NCI-H2029 treated with DMSO at 0.1 percent for 48 hours (cell line): Measurements from ENCODE around the gene ZNF837.
"Not testable (repeated sequence)": the region's sequence is repeated elsewhere in the genome, so short reads cannot be mapped to it uniquely, and the experiment has no call there.

Experiments used
- DNase-seq: peaks from one replicate; lab custom pipeline; 2025; lab: John Stamatoyannopoulos, UW

Gene ZNF837

DNA sequence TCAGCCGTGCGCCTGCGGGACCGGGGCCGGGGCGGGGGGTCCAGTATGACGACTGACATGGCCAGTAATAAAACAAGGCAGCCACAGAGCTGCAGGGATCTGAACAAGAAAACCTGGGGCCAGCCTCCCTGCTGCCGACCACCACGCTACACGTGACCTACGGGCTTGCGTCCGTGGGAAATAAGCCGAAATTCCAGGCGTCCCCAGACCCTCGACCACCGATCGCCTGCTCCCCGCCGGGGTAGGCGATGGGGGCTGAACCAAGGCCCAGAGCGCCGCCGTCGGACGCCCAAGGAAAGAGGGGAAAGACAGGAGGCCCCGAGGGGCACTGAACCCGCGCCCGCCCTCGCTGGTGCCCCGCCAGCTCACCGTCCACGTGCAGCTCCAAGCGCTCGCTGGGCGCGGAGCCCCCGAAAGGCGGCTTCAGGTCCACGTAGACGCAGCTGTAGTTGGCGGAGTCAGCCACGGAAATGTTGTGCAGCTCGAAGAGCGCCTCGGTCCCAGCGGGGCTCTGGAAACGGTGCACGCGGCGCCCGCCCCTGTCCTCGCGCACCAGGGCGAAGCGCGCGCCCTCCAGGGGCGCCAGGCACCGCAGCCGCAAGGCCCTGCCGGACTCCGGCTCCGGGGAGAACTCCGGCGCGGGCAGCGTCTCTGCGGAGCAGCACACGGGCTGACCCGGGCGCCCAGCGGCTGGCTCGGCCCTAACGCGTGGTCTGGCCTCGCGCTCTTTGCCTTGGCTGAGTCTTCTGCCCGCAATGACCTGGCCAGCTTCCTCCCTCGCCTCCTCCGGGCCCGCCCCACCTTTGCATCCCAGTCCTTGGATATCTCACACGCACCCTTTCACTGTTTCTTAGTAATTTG is 30.6 kb downstream of the ZNF837 start:
- DNase-seq = no peak

GRCh38 chr19:58349590-58349989 is 31.2 kb downstream of the ZNF837 start:
- DNase-seq = no peak

- not testable (repeated sequence) for DNase-seq
These were observed 32.8 kb downstream of the ZNF837 start for GRCh38 chr19:58348080-58348479.

- peak; percentile 19 for DNase-seq
These were observed 33.6 kb downstream of the ZNF837 start for GRCh38 chr19:58346961-58347929.

DNA sequence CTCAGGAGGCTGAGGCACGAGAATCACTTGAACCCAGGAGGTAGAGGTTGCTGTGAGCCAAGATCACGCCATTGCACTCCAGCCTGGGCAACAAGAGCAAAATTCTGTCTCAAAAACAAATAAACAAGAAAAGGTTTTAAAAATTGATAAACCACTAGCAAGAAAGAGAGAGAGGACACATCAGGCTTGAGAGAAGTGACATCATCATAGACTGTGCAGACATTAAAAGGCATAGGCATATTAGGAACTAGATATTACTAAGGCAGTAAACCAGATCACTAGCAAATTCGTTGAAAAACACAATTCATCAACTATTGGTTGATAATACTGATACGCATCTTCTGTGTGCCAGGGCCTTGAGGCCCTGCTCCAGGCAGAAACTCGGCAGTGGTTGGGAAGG is 35.3 kb downstream of the ZNF837 start:
- no peak for DNase-seq

- no peak for DNase-seq
These were observed 41.8 kb downstream of the ZNF837 start for GRCh38 chr19:58338825-58339558.

DNA sequence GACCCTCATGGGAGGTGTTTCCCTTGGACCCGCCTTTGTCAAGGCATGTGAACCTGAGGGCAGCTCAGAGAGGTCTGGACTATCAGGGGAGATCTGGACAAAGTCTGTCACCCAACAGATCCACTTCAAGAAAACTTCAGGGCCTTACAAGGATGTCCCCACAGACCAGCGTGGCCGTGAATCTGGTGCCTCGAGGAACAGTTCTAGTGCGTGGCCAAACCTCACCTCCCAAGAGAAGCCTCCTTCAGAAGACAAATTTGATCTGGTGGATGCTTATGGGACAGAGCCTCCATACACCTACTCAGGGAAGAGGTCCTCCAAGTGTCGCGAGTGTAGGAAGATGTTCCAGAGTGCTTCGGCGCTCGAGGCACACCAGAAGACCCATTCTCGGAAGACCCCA is 42.5 kb downstream of the ZNF837 start:
- DNase-seq = no peak

DNA sequence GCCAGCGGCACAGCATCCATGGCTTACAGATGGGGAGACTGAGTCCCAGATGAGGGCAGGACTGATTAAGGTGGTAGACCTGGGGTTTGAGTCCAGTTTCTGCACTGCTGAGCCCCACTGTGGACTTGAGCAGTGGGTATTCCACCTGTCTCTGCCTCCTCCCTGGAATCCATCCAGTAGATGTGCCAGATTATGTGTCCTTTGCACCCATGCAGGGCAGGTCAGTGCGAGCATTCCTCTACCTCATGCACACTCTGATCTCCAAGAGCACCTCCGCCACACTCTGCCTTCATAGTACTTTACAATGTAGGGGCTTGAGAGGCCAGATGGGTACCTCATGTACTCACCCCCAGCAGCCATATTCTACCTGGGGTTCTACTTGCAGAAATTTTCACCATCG is 44.0 kb downstream of the ZNF837 start:
- DNase-seq = no peak

DNA sequence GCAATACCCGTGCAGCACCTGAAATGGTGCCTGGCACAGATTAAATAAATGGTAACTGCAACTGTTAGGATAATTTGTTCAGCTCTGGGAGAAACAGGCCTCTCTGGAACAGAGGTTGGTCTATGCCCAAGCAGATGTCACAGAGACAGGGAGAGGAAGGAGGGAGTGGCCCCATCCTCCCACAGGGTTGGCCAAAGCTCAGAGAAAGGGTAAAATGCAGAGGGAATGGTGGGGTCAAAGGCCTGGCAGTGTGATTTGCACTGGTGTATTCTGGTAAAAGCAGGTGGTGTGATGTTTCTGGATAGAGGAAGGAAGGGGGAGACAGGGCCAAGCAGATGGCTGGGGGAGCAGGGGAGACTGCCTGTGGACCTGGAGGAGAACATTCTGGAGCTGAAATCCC is 44.6 kb downstream of the ZNF837 start:
- DNase-seq = no peak

GRCh38 chr19:58335630-58336029 is 45.2 kb downstream of the ZNF837 start:
- no peak for DNase-seq

DNA sequence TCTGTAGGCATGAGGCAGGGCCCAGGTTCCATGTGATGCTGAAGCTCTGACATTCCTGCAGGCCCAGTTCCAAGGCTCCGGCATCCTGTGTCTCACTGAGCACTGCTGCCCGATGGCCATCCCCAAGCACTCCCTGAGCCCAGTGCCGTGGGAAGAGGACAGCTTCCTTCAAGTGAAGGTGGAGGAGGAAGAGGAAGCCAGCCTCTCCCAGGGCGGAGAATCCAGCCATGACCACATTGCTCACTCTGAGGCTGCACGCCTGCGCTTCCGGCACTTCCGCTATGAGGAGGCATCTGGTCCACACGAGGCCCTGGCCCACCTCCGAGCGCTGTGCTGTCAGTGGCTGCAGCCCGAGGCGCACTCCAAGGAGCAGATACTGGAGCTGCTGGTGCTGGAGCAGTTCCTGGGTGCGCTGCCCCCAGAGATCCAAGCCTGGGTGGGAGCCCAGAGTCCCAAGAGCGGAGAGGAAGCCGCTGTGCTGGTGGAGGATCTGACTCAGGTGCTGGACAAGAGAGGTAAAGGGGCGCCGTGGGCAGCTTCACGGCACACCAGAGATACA is 46.1 kb downstream of the ZNF837 start:
- no peak for DNase-seq

- no peak for DNase-seq
These were observed 48.1 kb downstream of the ZNF837 start for GRCh38 chr19:58332697-58333096.

DNA sequence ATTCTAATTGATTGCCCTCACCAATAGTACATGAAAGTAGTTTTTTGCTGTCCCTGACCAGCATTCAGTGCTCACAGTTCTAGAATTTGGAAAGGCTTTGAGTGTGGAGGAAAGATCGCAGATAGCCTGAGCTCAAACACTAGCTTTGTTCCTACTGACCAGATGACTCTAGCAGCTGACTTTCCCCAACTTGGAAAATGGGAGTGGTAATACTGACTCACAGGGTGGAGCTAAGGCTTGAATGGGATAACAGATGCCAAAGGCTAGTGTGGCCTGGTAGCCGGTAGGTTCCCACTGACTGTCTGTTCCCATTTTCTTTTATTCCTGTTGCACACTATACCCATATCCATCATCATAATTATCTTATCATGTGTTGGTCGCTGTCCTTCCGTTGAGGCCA is 50.4 kb downstream of the ZNF837 start:
- DNase-seq = no peak

GRCh38 chr19:58328999-58329398 is 51.8 kb downstream of the ZNF837 start:
- DNase-seq = no peak

DNA sequence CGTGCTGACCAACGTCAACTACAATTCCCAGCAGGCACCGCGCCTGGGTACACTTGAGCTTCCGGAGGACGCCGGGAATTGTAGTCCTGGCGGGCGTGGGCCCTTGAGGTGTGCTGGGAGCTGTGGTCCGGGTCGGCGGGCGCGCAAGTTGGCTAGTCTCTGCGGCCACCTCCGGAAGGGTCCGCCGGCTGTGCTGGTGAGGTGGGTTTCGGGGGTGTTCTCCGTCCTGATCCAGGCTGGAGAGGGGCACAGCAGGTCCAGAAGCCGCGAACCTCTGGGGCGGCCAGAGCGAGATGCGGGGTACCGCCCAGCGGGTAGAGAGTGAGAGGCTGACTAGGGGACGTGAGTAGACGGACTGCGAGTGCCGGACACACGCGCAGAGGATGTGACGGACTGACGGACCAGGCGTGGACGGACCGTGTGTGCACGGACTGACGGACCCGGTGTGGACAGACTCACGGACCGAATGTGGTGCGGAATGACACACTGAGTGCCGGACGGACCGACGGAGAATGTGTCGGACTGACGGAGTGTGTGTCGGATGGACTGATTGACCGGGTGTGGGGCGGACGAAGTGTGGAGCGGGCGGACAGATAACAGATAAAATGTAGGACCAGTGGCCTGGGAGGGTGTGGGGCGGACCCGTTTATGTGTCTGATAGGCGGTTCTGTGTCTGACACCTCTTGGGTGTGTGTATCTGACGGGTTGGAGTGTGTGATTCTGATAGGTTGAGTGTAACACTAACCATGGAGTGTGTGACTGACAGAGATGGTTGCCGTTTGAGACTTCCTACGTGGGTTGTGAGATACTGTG is 53.7 kb downstream of the ZNF837 start, which contains the start of gene ZSCAN22:
ZSCAN22 (plus strand) TSS at position 81 of the 813 bp plus-strand sequence. CDS start 7,809 bp downstream, outside the sequence.
- peak; percentile 81 for DNase-seq

DNA sequence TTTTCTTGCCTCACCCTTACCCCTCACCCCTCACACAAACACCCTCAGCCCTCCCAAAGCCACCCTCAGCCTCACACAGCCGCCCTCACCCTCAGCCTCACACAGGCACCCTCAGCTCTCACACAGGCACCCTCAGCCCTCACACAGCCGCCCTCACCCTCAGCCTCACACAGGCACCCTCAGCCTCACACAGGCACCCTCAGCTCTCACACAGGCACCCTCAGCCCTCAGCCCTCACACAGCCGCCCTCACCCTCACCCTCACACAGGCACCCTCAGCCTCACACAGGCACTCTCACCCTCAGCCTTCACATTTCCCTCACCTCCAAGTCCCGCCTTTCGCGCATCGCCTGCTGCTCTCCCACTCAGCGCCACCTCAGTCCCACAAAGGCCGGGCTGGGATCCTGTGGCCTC is 54.3 kb downstream of the ZNF837 start:
- DNase-seq = no peak

DNA sequence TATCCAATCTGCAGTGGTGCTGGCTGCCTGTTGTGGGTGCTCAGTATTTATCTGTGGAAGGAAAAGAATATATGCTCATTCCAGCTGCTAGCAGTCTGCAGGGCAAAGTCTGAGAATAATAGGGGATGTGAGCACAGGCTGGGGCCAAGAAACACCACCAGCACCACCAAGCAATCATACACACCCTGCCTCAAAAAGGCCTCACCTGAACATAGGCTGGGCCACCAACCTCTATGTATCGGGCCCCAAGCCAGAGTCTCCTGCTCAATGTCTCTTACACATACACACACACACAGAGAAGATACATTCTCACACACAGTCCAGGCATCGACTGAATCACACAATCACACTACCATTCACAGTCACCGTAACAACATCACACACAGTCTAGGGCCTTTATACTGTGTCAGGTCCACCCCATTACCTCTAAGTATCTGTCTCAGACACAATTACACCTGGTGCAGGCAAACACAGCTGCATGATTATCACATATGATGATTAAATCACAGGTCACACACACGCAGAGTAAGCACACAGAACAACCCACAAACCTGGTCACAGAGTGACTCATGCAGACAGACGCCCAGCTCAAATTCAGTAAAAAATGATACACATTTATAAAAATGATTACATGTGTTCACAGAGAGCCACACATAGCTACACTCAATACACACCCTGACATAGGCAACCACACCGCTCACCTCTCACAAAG is 55.4 kb downstream of the ZNF837 start:
- no peak for DNase-seq

DNA sequence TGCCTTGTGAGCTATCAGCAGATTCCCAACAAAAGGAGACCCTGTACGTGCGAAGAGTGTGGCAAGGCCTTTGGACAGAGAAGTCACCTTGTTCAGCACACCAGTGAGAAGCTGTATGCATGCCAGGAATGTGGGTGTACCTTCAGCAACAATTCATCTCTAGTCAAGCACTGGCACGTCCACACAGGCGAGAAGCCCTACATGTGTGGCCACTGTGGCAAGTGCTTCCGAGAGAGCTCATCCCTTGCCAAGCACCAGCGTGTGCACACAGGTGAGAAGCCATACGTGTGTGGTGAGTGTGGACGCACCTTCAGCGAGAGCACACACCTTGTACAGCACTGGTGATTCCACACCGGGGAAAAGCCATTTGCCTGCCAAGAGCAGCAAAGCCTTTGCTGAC is 61.6 kb downstream of the ZNF837 start:
- no peak for DNase-seq

DNA sequence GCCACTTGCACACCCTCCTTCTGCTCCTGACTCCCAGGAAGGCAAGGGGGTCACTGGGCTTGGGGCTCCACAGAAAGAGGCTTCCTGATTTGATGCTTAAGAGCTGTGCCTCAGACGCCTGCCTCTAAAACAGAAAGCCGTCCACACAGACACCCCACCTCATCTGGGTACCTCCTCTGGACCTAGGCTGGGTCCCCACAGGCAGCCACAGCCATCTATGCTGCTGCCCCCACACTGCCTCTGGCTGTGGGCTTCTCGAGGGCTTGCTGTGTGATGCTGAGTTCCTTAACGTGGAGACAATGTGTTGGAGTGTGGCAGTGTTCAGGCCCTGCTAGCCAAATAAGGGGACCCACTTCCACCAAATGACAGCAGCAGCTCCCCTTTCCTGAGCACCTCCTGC is 62.5 kb downstream of the ZNF837 start:
- DNase-seq = no peak
